Measurements from ENCODE around the gene REXO1.

Gene REXO1

GRCh38 chr19:1790054-1790792 lies 58.1 kb downstream of the REXO1 start:
- no peak for DNase-seq

DNA sequence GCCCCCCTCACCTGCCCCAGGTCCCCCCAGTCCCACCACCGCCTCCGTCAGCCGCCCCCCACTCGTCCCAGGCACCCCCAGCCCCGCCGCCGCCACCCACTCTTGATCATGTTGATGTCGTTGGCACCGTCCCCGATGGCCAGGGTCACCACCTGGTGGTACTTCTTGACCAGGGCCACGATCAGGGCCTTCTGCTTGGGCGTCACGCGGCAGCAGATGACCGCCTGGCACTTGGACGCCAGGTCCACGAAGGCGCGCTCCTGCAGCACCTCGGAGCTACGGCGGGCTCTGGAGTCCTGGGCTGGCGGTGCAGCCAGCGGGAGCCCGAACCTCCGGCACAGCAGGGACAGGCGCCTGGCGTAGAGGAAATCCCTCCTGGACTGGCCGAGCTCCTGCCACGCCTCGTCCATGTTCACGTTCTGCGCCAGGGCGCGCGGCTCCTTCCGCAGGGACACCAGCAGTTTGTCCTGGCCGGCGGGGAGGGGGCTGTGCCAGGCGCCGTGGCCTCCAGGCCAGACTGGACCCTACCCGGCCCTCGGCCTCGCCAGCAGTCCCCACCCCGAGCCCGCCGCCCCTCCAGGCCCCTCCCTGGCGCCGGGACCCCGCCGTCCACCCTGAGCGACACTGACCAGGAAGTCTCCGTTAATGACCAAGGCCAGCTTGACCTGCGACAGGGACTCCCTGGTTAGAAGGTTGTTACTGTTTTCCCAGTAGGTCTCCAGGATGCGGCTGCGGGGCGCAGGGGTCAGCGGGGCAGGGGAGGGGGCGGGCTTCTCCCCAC lies 58.8 kb downstream of the REXO1 start:
- DNase-seq: no peak

GRCh38 chr19:1787116-1787515 lies 61.2 kb downstream of the REXO1 start:
- no peak for DNase-seq

GRCh38 chr19:1786668-1787067 lies 61.6 kb downstream of the REXO1 start:
- no peak for DNase-seq

- DNase-seq: no peak
These were observed 63.0 kb downstream of the REXO1 start for GRCh38 chr19:1785310-1785709.

- DNase-seq: no peak
These were observed 64.4 kb downstream of the REXO1 start for GRCh38 chr19:1783874-1784273.

DNA sequence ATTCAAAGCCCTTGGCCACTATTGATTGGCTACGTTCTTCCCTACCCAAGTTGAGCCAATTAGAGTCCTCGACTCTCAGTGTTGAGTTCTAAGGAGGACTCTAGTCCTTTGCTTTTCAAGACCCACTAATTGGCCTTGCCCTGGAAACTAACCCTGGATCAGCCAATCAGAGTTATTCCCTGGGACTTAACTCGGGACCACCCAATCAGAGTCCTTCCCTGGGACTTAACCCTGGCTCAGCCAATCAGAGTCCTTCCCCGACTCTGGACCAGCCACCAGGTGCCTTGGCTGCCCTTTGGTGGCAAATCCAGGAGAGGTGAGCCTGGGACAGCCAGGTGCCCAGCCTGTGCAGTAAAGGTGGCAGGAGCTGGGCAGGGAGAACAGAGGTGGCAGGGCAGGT lies 64.9 kb downstream of the REXO1 start:
- no peak for DNase-seq

- no peak for DNase-seq
These were observed 65.8 kb downstream of the REXO1 start for GRCh38 chr19:1782521-1782920.

GRCh38 chr19:1780272-1780958 lies 67.9 kb downstream of the REXO1 start:
- DNase-seq: no peak

- no peak for DNase-seq
These were observed 68.7 kb downstream of the REXO1 start for GRCh38 chr19:1779574-1779973.

DNA sequence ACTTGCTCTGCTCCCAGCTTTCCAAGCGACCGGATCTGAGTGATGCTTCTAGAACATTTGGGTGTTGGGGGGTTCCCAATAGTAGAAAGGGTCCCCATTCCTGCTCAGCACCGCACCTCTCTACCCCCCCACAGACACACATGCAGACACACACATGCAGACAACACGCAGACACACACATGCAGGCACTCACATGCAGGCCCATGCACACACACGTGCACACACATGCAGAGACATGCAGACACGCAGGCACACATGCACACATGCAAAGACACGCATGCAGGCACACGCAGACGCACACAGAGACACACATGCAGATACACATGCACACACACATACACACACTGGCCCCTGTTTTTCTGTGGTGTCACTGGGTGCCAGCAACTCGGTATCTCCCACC lies 71.1 kb downstream of the REXO1 start:
- DNase-seq: no peak

GRCh38 chr19:1776606-1777147 lies 71.6 kb downstream of the REXO1 start:
- no peak for DNase-seq

- DNase-seq: no peak
These were observed 72.2 kb downstream of the REXO1 start for GRCh38 chr19:1775951-1776605.

DNA sequence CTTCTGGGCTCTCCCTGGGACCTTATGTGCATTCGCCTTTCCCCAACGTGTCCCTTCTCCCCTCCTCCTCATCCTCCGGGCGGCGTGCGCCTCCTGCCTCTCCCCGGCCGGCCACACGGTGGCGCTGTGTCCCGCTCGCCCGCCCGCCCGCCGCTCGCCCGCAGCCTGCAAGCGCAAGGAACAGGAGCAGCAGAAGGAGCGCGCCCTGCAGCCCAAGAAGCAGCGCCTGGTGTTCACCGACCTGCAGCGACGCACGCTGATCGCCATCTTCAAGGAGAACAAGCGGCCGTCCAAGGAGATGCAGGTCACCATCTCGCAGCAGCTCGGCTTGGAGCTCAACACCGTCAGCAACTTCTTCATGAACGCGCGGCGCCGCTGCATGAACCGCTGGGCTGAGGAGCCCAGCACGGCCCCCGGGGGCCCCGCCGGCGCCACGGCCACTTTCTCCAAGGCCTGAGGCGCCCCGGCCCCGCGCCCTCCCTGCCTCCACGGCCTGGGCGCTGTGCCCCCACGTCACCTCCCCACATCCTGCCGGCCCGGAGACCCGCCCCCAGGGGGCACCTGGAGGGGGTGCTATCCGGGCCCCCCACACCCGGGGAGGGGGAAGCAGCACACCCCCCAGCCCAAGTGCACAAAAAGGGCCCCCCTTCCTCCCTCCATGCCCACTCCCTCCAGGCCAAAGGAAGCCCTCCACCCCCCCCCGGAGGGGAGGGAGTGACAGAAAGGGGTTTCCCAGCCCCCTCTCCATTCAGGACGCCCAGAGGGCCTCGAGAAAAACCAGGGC lies 73.1 kb downstream of the REXO1 start:
- no peak for DNase-seq

- DNase-seq: no peak
These were observed 75.1 kb downstream of the REXO1 start for GRCh38 chr19:1773184-1773583.

- DNase-seq: no peak
These were observed 77.3 kb downstream of the REXO1 start for GRCh38 chr19:1770866-1771576.

- no peak for DNase-seq
These were observed 78.7 kb downstream of the REXO1 start for GRCh38 chr19:1769645-1769985.

DNA sequence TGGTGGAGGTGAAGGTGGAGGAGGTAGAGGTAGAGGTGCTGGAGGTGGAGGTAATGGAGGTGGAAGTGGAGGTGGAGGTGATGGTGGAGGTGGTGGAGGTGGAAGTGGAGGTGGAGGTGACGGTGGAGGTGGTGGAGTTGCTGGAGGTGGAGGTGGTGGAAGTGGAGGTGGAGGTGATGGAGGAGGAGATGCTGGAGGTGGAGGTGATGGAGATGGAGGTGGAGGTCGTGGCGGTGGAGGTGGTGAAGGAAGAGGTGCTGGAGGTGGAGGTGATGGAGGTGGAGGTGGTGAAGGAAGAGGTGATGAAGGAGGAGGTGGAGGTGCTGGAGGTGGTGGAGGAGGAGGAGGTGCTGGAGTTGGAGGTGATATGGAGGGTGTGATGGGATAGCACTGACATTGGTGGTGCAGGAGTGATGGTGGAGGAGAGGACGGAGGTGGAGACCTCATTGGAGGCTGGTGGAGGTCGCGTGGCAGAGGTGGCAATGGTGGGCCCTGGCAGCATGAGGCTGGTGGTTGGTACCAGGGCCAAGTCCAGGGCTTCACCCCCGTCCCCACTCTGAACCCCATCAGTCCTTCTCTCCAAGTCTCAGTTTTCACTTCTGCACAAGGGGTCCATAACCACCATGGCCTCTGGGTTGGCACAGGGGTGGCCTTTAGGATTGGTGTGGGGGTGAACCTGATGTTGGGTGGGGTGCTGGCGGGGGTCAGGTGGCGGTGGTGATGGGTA lies 79.2 kb downstream of the REXO1 start:
- no peak for DNase-seq

DNA sequence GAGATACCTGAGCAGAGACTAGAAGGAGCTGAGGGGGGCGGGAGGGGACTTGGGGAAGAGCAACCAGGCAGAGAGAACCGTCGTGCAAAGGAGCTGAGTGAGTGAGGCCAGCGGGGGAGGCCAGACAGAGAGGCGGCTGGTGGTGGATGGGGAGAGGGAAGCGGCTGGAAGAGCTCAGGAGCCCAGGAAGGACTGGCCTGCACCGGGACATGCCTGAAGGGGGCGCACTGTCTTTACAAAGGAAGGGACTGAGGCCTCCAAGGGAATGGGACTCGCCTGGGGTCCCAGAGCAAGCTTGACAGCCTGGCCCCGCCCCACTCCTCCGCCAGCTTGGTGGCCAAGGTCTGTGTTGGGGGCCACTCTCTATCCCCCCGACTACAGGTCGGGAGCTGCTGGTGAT lies 80.0 kb downstream of the REXO1 start:
- no peak for DNase-seq

- peak; percentile 66 for DNase-seq
These were observed 80.8 kb downstream of the REXO1 start for GRCh38 chr19:1767464-1767933.
